Tibial artery (tissue), 4 donors: ENCODE measurements around the gene CFAP221.

Experiments
- DNase-seq, 2 donors: peaks; one replicate each; pipeline ENCODE4 v3.0.0-alpha.2; 2019
- H3K27ac ChIP-seq, 2 donors: fragments of 200-600 bp; sonication (generic) in 1 of 2; 1 replicate in 1 of 2; 2 replicates in 1 of 2; pipeline ENCODE4 v1.5.1; 2018 to 2019; ENCODE audit warnings: mild to moderate bottlenecking in 1 of 2
- H3K27me3 ChIP-seq, 2 donors: fragments of 200-600 bp; sonication (generic) in 1 of 2; one replicate each; pipeline versions ENCODE4 v1.5.1 to v1.6.0; 2016 to 2019
- H3K36me3 ChIP-seq, 3 donors: fragments of 200-600 bp; sonication (generic) in 2 of 3; one replicate each; pipeline ENCODE4 v1.5.1; 2016 to 2019; ENCODE audit warnings: mild to moderate bottlenecking in 2 of 3
- H3K4me1 ChIP-seq, 4 donors: fragments of 200-600 bp; sonication (generic) in 2 of 4; 1 replicate in 3 of 4; 2 replicates in 1 of 4; pipeline ENCODE4 v1.5.1; 2016 to 2019
- H3K4me3 ChIP-seq, 2 donors: fragments of 200-600 bp; sonication (generic) in 1 of 2; 1 replicate in 1 of 2; 2 replicates in 1 of 2; pipeline ENCODE4 v1.5.1; 2018 to 2019; ENCODE audit warnings: mild to moderate bottlenecking in 2 of 2
- H3K9me3 ChIP-seq, 3 donors: fragments of 200-600 bp; sonication (generic) in 1 of 3; one replicate each; pipeline ENCODE4 v1.5.1; 2016 to 2019
- intact Hi-C: fragments of 100-400 bp; cut with DNase I; formaldehyde crosslinking; loops from one replicate; pipeline ENCODE4 v1.15.0; 2023; ENCODE audit warnings: low total_unique reads
- TF ChIP-seq, protein P1 (sequence below), 2 experiments: fragments of 200-600 bp in 1 of 2; fragments of 450-650 bp in 1 of 2; IDR thresholded peaks; one replicate each; pipeline ENCODE4 v1.5.1; 2017 to 2019; ENCODE audit warnings: antibody characterized with exemption in 2 of 2, mild to moderate bottlenecking in 1 of 2, moderate library complexity in 1 of 2

The CFAP221 gene

DNA sequence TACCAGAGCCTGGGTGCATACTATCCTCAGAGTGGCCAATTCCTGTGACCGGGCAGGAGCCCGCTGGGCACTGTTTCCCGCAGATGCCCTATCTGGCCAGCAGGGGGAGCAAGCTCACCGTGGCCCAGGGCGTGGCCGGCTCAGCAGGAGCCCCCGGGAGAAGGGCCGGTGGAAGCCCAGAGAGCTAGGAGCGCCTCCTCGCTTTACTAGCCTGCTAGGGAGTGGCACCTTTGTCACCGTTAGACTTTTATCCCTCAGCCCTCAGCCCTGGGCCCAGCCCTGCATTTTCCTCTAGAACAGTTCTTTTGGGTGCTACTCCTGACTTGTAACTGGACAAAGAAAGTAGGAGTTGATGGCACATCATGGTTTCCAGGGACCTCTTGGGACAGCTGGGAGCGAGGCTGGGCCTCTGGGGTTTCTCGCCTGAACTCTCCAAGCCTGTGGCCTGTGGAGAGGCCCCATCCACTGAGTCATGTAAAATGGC is 158.7 kb downstream of the CFAP221 start:
- intact Hi-C loops, result loop anchor here (10.0 kb wide), 1 partner anchor 472 kb away; no protein-coding TSS in a partner anchor
- Histone ChIP-seq H3K4me3 (no peak overlapping the region), H3K27me3 (no peaks in the 10 kb centered on the region), H3K36me3 (no peaks in the 10 kb centered on the region), H3K4me1 (peaks cover 0 to 14% (median 2%) of the 10 kb centered on the region in 4 donors), H3K9me3 (no peaks in the 10 kb centered on the region), H3K27ac (no peak overlapping the region)
- TF ChIP-seq, protein P1, sequence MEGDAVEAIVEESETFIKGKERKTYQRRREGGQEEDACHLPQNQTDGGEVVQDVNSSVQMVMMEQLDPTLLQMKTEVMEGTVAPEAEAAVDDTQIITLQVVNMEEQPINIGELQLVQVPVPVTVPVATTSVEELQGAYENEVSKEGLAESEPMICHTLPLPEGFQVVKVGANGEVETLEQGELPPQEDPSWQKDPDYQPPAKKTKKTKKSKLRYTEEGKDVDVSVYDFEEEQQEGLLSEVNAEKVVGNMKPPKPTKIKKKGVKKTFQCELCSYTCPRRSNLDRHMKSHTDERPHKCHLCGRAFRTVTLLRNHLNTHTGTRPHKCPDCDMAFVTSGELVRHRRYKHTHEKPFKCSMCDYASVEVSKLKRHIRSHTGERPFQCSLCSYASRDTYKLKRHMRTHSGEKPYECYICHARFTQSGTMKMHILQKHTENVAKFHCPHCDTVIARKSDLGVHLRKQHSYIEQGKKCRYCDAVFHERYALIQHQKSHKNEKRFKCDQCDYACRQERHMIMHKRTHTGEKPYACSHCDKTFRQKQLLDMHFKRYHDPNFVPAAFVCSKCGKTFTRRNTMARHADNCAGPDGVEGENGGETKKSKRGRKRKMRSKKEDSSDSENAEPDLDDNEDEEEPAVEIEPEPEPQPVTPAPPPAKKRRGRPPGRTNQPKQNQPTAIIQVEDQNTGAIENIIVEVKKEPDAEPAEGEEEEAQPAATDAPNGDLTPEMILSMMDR (IDR thresholded peaks at IDR 0.05), result peak; percentile 78 to 83
- peak in 1 of 2 donors; percentile 75 for DNase-seq

DNA sequence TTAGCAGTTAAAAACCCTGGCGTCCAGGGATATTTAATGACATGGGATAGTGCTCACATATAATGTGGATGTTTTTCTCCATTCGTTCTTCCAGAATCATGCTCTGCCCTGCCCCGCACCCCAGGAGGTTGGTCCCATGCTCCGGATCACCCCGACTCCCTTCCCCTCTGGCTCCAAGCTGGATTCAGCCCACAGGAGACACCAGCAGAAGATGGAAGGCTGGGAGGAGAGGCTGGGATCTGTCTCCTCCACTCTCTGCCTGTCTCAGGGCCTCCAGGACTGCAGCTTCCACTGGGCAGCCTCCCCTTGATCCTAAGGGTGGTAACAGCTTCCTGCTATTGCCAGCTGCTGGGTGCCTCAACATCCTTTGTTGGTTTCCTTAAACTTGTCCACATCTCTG is 159.3 kb downstream of the CFAP221 start:
- H3K27ac ChIP-seq, result no peak overlapping the region

DNA sequence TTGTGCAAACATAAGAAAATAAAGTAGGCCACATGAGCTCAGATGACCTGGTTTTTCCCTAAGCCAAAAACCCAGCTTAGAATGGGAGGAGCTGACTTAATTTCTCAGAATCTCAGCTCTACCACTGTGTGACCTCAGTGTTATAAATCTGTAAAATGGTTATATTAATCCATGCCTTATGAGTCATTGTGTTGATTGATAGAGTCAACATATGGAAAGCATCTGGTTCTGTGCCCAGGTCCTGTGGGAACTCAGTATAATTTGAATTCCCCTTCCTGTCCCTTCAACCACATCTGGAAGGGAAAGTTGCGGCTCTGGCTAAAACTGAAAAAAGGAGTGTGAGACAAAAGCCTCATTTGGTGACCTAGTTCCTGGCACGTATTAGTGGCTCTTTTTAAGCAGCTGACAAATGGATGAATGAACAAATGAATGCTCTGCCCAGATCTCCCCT is 160.4 kb downstream of the CFAP221 start:
- TF ChIP-seq, protein P1 (IDR thresholded peaks at IDR 0.05), result no peak
- intact Hi-C loops, result loop anchor here (10.0 kb wide), 1 partner anchor 470 kb away; no protein-coding TSS in a partner anchor
- no peaks in the 10 kb centered on the region for H3K36me3 ChIP-seq

More for the DNA sequence above, 159.3 kb downstream of the CFAP221 start:
- Histone ChIP-seq H3K4me1 (peaks cover 0 to 14% (median 2%) of the 10 kb centered on the region in 4 donors), H3K27me3 (no peaks in the 10 kb centered on the region), H3K36me3 (no peaks in the 10 kb centered on the region), H3K9me3 (no peaks in the 10 kb centered on the region), H3K4me3 (no peak overlapping the region)
- TF ChIP-seq, protein P1 (IDR thresholded peaks at IDR 0.05), result no peak
- DNase-seq, result no peak
- intact Hi-C loops, result loop anchor here (10.0 kb wide), 1 partner anchor 471 kb away; no protein-coding TSS in a partner anchor

DNA sequence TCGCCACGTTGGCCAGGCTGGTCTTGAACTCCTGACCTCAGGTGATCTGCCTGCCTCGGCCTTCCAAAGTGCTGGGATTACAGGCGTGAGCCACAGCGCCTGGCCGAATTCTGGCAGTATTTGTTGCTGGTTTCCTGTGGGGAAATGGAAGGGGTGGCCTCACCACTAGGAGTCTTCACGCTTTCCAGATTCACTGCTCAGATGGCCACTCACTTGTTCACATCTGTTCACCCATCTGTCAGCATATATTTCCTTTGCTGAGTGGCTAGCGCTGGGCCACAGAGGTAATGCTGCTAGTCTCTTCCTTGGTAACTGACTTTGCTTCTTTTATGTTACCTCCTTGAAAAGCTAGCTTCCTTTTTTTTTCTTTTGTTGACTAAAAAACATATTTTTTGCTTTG is 162.0 kb downstream of the CFAP221 start:
- H3K9me3 ChIP-seq, result no peaks in the 10 kb centered on the region
- H3K4me3 ChIP-seq, result no peak overlapping the region
- no peak overlapping the region for H3K27ac ChIP-seq
- no peaks in the 10 kb centered on the region for H3K27me3 ChIP-seq
- TF ChIP-seq, protein P1 (IDR thresholded peaks at IDR 0.05), result no peak
- DNase-seq, result peak in 1 of 2 donors; percentile 13
- H3K4me1 ChIP-seq, result peaks cover 0 to 14% (median 2%) of the 10 kb centered on the region in 4 donors
- no peaks in the 10 kb centered on the region for H3K36me3 ChIP-seq
- intact Hi-C loops, result loop anchor here (10.0 kb wide), 1 partner anchor 469 kb away; no protein-coding TSS in a partner anchor

More for the DNA sequence above, 160.4 kb downstream of the CFAP221 start:
- no peak overlapping the region for H3K4me3 ChIP-seq
- peaks cover 0 to 14% (median 2%) of the 10 kb centered on the region in 4 donors for H3K4me1 ChIP-seq
- no peaks in the 10 kb centered on the region for H3K27me3 ChIP-seq
- H3K27ac ChIP-seq, result no peak overlapping the region
- H3K9me3 ChIP-seq, result no peaks in the 10 kb centered on the region
- no peak for DNase-seq
